ENCODE measurements around the gene POC1B.
"Not testable (repeated sequence)": the region's sequence is repeated elsewhere in the genome, so short reads cannot be mapped to it uniquely, and the experiment has no call there.

POC1B gene

GRCh38 chr12:89464974-89465592 lies 60.8 kb downstream of the POC1B start:
- no peak for DNase-seq (ENCODE audit: low read depth in 2 of 2)

DNA sequence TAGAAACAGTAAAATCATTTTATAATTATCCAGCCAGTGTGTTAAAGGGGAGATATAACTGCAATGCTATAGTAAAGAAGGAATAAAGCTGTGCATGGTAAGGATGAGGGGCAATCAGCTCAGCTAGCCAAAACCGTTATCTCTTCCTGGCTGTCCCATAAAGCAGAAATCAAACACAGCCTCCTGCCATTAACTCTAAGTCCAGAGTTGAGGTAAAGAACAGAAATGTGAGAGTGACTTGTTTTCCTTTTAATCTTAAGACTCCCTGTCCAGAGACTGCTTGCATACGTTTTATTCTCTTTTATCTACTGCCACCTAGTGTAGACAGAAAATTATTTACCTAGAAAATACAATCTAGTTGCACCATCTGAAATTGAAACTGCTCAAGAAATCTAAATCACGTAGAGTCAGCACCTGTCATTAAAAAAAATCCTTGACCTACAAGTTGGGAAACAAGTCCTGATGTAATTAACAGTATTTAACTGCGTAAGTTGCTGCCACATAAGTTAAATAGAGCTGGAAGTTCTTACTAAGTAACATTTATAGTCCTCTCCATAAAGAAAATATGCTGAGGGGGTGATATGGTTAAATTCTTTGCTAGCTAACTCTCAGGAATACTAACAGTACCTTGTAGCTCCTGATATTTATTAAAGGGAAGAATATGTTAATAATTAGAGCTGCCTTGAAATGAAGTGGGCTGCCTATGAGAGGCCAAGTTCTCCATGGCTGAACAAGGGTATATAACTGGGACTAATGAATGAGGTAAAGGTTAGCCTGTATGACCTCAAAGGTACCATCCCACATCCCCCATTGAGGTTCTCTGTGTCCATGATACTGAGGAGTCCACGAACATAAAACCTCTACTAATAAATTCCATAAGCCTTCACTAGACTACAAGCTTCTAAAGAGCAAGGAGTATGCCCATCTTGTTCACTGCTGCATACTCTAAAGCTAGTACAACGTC lies 63.9 kb downstream of the POC1B start:
- no peak for DNase-seq (ENCODE audit: low read depth in 2 of 2)

- no peak for DNase-seq (ENCODE audit: low read depth in 2 of 2)
Observed at GRCh38 chr12:89461190-89461589, 64.7 kb downstream of the POC1B start.

DNA sequence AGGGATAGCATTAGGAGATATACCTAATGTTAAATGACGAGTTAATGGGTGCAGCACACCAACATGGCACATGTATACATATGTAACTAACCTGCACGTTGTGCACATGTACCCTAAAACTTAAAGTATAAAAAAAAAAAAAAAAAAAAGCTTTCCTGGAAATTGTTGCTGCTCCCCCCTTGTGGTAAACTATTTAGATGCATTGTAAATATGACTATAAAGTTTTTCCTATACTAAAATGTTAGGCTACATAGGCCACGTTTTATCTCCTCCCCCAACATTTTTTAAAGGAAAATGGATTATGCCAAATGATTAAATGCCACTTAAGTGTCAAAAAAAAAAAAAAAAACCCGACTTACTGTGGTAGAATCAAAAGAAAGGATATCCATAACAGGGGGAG lies 66.6 kb downstream of the POC1B start:
- not testable (repeated sequence) for DNase-seq (ENCODE audit: low read depth in 2 of 2)

- no peak for DNase-seq (ENCODE audit: low read depth in 2 of 2)
Observed at GRCh38 chr12:89456565-89456964, 69.3 kb downstream of the POC1B start.

- no peak for DNase-seq (ENCODE audit: low read depth in 2 of 2)
Observed at GRCh38 chr12:89454080-89454848, 71.6 kb downstream of the POC1B start.

DNA sequence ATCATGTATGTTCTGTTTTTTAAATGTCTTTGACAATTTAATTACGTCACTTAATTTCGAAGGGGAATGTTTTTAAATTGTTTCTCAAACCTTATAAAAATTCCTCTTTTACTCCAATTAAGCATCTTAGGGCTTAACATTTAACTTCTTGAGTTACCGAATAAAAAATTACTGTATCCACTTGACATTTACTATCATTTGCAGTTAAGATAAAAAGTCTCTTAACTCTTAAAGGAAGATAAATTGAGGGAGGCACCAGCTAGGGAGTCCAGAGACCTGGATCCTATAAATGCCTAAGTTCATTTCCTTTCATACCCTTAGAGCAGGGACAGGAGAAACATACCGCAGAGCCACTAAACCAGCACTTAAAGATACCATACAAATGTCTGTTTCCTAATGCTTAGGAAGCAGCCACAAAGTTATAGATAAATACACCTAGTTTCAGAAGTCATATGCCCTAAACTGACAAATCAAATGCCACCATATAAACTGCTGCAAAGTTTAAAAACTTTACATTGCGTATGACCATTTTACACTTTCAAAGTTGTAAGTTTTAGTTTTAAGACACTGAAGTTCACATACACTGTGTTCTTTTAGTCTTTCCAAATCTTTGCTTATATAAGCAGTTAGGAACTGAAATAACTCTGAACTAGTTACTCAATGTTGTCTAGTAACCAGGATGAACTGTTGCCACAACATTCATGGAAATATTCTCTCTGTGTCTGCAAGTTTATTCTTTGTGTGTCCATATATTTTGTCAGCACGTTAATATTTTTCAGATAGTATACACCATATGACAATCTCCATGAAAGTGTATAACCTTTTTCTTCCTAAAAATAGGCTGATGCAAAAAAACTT lies 72.5 kb downstream of the POC1B start:
- no peak for DNase-seq (ENCODE audit: low read depth in 2 of 2)

GRCh38 chr12:89451841-89452251 lies 74.0 kb downstream of the POC1B start:
- no peak for DNase-seq (ENCODE audit: low read depth in 2 of 2)

- no peak for DNase-seq (ENCODE audit: low read depth in 2 of 2)
Observed at GRCh38 chr12:89450907-89451306, 74.9 kb downstream of the POC1B start.

DNA sequence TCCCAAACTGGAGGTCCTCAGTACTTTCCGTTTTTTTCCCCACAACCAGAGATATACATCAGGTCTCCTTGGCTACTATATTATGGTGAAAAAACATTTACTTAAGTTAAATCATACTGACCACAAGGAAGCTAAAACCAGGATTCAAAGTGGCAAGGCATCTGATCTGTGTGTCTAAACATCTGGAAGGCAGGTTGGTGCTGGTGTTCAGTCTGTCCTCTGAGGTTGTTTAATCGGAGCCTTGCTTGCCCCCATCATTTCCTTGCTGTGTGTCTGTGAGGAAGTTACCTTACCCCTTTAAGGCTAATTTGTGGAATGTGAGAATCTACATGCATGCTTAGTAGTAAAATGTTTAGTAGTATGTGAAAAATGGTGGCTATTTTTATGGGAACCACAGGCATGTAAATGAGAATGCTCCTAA lies 76.9 kb downstream of the POC1B start:
- DNase-seq (ENCODE audit: low read depth in 2 of 2) = no peak

DNA sequence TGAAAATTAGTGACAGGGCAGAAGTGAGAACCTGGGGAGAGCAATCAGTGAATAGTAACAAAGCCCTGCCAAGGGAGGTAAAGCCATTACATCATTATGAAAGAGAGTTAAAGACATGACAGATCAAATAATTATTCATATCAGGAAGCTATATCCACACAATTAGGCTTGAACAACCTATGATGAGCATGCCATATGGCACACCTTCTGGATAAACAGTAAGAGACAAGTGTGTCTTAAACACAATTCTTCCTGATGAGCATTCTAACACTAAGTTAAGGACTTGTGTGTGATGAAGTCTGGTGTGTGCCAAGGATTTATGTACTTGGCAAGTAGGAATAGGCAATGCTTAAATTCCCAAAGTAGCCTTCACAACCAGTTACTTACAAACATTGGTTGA lies 77.3 kb downstream of the POC1B start:
- DNase-seq (ENCODE audit: low read depth in 2 of 2) = no peak

DNA sequence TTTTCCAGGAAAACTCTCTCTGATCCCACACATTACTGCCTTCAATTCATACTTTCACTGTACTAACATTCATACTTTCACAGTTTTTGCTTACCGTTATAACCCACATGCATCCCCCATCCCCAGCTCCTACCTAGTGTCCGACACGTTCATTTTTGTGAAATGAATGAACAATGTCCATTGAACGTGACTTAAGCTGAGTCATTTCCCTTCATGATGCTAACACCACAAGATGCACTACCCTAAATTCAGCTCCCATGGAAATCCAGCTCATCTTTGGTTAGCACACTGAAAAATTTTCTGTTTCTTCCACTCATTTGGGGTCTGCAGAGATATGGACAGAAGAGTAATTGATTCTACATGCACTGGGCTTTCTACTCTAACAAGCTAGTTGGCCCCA lies 85.9 kb downstream of the POC1B start:
- no peak for DNase-seq (ENCODE audit: low read depth in 2 of 2)

DNA sequence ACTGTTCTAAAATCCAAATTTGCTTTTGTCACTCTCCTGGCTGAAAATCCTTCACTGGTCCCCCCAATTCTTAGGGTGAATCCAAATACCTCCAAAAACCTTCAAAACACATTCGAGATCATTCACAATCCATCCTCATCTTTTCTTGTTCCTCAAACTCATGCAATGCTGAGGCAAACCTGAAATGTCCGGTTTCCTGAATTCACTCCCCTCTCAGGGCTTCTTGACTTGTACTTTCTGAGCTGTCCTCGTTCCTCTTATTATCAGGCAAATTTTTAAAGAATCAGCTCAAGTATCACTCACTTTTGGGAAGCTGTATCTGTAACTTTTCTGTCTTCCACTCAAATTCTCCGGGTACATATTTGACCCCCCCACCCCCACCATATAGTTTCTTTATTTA lies 88.6 kb downstream of the POC1B start:
- DNase-seq (ENCODE audit: low read depth in 2 of 2) = no peak

GRCh38 chr12:89436062-89436461 lies 89.8 kb downstream of the POC1B start:
- DNase-seq (ENCODE audit: low read depth in 2 of 2) = no peak

- no peak for DNase-seq (ENCODE audit: low read depth in 2 of 2)
Observed at GRCh38 chr12:89433634-89434033, 92.2 kb downstream of the POC1B start.

GRCh38 chr12:89432396-89432795 lies 93.5 kb downstream of the POC1B start:
- no peak for DNase-seq (ENCODE audit: low read depth in 2 of 2)

- no peak for DNase-seq (ENCODE audit: low read depth in 2 of 2)
Observed at GRCh38 chr12:89429528-89429927, 96.3 kb downstream of the POC1B start.

- DNase-seq (ENCODE audit: low read depth in 2 of 2) = no peak
Observed at GRCh38 chr12:89427508-89428156, 98.2 kb downstream of the POC1B start.

- DNase-seq (ENCODE audit: low read depth in 2 of 2) = no peak
Observed at GRCh38 chr12:89424846-89425245, 101.0 kb downstream of the POC1B start.

DNA sequence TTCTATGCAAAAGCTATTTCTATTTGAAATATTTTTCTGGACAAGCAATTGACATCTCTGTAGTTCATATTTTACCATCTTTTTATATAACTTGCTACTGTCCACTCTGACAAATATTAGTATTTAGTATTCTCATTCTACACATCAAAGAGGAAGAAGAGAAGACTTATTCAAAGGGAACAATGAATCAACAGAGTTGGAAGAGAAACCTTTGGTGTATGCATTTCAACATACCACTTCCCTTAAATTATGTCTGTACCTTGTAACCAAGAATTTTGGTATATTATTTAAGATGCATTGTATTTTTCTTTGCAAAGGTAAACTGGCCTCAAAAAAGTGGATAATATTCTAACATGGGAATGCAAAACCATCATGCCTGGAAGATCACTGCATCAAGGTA lies 101.5 kb downstream of the POC1B start:
- DNase-seq (ENCODE audit: low read depth in 2 of 2) = no peak

Data from stimulated activated CD8-positive, alpha-beta memory T cell treated with anti-CD3 and anti-CD28 coated beads, Interleukin-2, amount 100 ng/mL, for 48 hours (primary cell).